KBM-7 (cell line): Measurements from ENCODE around the gene COA7.
"Not testable (repeated sequence)": the region's sequence is repeated elsewhere in the genome, so short reads cannot be mapped to it uniquely, and the experiment has no call there.

ENCODE experiments used
- DNase-seq: peaks from one replicate; pipeline ENCODE4 v3.0.0-alpha.2; 2015
- in situ Hi-C: fragments of 300-500 bp; cut with MboI; formaldehyde crosslinking; loops from 2 replicates; pipeline ENCODE4 v1.14.3; 2020; ENCODE audit warnings: low sequenced_read_pairs, low pct_unique_long_range_greater_than_20kb, mixed read lengths

Gene COA7

GRCh38 chr1:52697795-52698674 is at the start of gene COA7:
Gene COA7 (minus strand): TSS chr1:52698347. CDS start chr1:52698326, 21 bp downstream.
- in situ Hi-C loops: loop anchor here (25.0 kb wide), 1 partner anchor 286 kb away; the partner anchor contains the start of genes ORC1 and PRPF38A

GRCh38 chr1:52747450-52747849 is 49.3 kb upstream of the COA7 start:
- DNase-seq: no peak
- in situ Hi-C loops: no loop called here

More at GRCh38 chr1:52697795-52698674, at the start of gene COA7:
- DNase-seq: peak; percentile 79

DNA sequence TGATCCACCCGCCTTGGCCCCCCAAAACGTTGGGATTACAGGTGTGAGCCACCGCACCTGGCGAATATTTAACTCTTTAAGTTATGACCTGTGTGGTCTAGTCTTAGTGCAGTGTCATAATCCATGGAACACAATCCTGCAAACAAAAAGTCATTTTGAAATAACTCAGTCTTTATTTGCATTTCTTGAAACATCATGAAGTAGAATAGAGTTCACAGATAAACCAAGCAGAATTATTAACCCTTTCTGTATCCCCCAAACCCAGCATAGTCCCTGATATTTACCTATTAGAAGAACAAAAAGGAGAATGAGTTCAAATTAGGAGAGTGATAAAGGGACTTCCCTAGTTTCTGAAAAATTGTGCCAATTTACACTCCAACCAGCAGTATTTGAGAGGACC is 48.0 kb upstream of the COA7 start:
- in situ Hi-C loops: no loop called here
- DNase-seq: no peak

- DNase-seq: no peak
These were observed 43.1 kb upstream of the COA7 start for GRCh38 chr1:52741259-52741658.

DNA sequence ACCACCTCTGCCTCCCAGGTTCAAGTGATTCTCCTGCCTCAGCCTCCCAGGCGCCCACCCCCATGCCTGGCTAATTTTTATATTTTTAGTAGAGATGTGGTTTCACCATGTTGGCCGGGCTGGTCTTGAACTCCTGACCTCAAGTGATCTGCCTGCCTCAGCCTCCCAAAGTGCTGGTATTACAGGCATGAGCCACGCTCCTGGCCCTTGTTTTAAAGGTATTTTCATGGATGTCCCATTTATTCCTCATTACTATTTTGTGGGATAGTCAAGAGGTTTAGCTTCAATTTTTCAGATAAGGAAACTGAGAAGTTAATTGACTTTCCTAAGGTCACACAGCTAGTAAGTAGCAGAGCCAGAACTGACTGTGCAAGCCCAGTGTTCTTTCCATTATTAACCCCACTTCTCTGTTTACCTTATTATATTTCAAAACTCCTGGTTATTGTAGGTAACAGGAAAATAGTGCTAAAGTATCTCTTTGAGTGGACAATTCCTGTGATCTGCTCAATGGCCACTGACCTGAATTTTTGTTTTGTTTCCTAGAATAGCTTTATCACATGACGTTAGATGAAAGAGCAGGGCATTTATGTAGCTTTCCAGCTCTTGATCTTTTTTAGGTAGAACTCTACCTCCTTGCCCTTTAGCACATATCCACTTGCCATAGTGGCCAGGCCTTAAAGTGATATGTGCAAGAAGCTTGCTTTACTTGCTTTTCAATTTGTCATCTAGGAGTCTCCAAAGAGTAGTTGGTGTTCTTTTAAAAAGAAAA is 41.7 kb upstream of the COA7 start:
- DNase-seq: no peak
- in situ Hi-C loops: no loop called here

More at GRCh38 chr1:52741259-52741658, 43.1 kb upstream of the COA7 start:
- in situ Hi-C loops: no loop called here

DNA sequence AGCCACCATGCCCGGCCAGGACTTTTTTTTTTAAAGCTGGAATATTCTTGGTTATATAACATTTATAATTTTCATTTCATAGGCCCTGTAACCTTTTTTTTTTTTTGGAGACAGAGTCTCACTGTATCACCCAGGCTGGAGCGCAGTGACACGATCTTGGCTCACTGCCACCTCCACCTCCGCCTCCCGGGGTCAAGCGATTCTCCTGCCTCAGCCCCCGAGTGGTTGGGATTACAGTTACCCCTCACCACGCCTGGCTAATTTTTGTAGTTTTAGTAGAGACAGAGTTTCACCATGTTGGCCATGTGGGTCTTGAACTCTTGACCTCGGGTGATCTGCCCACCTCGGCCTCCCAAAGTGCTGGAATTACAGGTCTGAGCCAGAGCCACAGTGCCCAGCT is 40.7 kb upstream of the COA7 start:
- in situ Hi-C loops: no loop called here
- no peak for DNase-seq

DNA sequence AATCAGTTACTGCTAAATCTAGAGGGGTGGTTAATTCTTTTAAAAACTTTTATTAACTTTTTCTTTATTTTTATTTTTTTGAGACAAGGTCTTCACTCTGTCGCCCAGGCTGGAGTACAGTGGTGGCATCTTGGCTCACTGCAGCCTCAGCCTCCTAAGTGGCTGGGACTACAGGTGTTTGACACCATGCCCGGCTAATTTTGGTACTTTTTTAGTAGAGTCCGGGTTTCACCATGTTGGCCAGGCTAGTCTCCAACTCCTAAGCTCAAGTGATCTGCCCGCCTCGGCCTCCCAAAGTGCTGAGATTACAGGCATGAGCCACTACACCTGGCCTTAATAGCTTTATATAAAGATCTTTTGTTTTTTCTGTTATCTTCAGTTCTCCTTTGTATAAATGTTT is 40.0 kb upstream of the COA7 start:
- in situ Hi-C loops: no loop called here
- DNase-seq: no peak

DNA sequence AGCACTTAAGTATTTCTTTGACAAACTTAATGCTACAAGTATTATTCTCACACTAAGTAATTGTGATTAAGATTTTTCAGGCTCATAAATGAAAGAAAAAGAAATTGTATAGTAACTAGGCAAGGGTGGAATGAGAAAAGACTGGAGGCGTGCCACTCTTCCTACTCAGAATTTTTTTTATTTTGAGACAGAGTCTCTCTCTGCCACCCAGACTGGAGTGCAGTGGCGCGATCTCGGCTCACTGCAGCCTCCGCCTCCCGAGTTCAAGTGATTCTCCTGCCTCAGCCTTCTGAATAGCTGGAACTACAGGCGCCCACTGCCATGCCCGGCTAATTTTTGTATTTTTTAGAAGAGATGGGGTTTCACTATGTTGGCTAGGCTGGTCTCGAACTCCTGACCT is 37.2 kb upstream of the COA7 start:
- in situ Hi-C loops, DNase-seq: not testable (repeated sequence)

- DNase-seq: no peak
- in situ Hi-C loops: no loop called here
These were observed 35.2 kb upstream of the COA7 start for GRCh38 chr1:52733368-52733767.

- in situ Hi-C loops: no loop called here
- no peak for DNase-seq
These were observed 30.0 kb upstream of the COA7 start for GRCh38 chr1:52727956-52728656.

DNA sequence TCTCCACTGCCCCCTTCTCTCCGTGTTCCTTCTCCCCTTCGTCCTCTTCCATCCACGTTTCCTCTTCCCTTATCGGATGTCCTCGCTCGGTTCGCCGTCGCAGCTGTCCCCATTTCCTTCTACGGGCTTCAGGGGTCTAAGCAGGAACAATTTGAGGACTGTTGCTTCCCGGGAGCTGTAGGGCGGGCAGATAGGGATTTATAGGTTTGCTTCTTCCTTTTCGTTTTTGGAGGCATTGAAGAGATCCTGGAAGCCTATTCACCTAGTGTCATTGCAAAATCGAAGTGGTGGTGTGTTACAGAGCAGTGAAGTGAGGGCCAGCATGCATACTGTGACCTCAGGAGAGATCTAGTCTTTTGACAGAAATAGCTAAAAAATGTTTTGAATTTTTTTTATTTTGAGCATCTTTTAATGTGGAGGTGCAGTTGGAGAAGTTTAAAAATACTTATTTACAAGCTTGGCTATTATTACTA is 29.0 kb upstream of the COA7 start:
- in situ Hi-C loops: no loop called here
- peak; percentile 48 for DNase-seq

DNA sequence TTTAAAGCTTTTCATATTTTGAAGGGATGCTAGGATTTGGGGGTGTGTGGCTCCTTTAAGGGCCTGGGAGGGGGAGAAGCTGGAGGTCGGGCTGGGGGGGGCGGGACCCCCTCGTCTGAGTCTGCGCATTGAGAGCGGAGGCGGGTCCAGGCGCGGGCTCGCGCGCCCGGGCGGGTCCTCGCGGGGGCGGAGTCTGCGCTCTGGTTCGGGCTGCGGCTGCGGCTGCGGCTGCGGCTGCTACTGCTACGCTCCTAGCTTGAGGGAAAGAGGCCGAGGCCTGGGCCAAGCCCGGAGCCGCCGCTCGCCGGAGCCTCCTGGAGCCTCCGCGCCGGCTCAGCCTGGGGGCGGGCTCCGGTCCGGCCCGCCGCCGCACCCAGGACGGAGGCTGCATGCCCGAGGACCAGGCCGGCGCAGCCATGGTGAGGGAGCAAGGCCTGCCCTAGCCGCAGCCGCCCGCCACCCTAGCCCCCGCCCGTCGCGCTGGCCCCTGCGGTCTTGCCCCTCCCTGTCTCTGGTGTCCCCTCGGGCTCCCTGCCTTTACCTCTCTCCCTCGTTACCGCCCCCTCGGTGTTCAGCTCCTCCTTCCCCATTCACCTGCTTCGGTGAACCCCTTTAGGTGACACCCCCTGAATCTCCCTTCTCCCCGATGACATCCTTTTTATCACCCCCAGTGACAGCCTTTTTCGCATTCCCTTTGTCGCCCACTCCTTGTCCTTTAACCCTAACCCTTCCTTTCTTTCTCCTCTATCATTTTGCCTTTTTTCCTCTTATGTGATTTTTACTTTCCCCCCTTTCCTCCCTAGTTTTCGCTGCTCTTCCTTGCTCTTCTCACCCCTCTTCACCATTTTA is 28.3 kb upstream of the COA7 start, which contains the start of gene ZYG11B:
TSS of gene ZYG11B (plus strand) at position 189 of the 849 bp plus-strand sequence. CDS start at position 390, 201 bp downstream.
- peak; percentile 91 for DNase-seq
- in situ Hi-C loops: no loop called here

DNA sequence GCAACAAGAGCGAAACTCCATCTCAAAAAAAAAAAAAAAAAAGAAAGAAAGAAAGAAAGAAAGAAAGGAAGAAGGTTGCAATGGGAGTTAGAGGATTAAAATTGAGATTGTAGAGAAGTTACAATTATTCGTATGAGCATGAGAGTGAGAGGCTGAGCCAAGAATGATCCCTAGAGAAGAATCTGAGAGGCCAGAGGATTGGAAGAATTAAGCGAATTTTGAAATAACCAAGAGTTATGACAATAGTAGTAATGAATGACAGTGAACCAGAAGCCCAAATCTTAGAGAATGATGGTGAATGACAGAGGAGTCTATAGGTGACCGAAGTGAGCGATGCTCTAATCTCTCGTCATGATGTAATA is 27.7 kb upstream of the COA7 start:
- in situ Hi-C loops: no loop called here

GRCh38 chr1:52723260-52723659 is 25.1 kb upstream of the COA7 start:
- in situ Hi-C loops: loop anchor here (25.0 kb wide), 1 partner anchor 464 kb away; the partner anchor contains the start of gene CPT2

More for the DNA sequence above, 27.7 kb upstream of the COA7 start:
- DNase-seq: no peak

GRCh38 chr1:52715296-52715695 is 17.1 kb upstream of the COA7 start:
- in situ Hi-C loops: loop anchor here (25.0 kb wide), 1 partner anchor 472 kb away; the partner anchor contains the start of gene CPT2
- DNase-seq: not testable (repeated sequence)

More at GRCh38 chr1:52723260-52723659, 25.1 kb upstream of the COA7 start:
- no peak for DNase-seq

DNA sequence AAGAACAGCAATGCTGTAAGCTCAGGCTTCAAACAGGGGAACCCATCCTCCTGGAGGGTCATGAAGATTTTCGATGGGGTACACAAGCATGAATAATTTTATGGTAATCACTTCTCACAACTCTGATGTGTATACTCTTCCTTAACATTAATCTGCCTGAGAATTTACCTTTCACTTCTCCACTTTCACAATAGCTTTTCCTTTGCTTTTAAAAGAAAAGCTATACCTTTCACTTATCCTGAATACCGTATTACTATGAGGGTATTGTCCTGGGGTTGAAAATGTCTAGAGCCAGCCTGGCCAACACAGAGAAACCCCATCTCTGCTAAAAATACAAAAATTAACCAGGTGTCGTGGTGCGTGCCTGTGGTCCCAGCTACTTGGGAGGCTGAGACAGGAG is 15.4 kb upstream of the COA7 start:
- no peak for DNase-seq
- in situ Hi-C loops: loop anchor here (25.0 kb wide), 1 partner anchor 474 kb away; the partner anchor contains the start of gene CPT2

DNA sequence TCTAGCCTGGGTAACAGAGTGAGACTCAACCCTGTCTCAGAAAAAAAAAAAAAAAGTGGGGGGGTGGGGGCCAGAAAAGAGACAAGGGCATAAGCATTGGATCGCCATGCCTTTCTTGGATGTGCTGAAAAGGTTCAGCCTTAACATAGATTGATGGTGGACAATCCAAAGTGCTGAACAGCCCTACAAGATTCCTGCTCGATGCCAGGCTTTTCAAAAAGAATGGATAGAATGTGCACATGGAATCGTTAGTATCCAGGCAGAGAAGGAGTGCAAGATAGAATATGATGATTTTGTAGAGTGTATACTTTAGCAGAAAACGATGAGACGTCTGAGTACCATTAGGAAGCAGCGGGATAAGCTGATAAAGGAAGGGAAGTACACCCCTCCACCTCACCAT is 10.9 kb upstream of the COA7 start:
- DNase-seq: no peak
- in situ Hi-C loops: loop anchor here (25.0 kb wide), 1 partner anchor 478 kb away; the partner anchor contains the start of gene CPT2
